ENCODE results near the gene SEMA6B.
"Not testable (repeated sequence)": the region's sequence is repeated elsewhere in the genome, so short reads cannot be mapped to it uniquely, and the experiment has no call there.

SEMA6B gene

DNA sequence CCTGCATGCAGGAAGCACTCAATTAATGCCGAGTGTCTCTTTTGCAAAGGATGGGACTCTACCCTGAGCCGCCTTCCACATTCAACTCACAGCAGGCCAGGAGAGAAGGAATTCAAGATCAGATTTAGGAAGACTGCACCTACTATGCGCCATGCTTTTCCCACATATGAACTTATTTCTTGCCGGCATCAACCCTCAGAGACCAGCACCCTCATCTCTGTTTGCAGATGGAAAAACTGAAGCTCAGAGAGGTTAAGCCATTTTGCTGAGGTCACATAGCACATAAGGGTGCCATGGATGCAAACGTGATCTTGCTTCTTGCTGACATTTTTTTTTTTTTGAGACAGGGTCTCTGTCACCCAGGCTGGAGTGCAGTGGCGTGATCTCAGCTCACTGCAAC is 14.2 kb upstream of the SEMA6B start:
- DNase-seq (ENCODE audit: low read depth in 2 of 2), result no peak

DNA sequence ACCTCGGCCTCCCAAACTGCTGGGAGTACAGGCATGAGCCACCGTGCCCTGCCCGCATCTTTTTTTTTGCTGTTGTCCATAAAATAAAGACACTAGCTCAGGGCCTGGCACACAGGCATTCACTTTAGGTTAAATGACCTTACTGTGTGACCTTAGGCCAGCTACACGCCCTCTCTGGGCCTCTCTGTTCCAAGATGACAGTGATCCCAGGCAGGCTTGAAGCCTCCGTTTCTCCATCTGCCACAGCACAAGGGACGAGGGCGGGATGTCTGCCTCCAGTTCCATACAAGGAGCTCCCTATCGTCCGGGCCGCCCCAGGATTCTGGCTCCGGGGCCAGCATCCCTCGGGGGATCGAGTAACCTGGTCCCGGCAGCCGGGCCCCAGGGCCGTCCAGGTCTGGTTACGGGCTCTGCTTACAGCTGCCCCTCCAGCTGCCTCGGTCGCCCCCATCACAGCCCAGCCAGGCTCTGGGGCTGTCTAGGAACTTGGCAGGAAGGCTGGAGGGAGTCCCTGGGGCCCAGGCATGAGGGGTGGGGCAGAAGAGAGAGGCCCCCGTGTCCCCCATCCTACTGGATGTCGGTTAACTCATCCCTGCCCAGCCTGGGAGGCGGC is 11.9 kb upstream of the SEMA6B start:
- no peak for DNase-seq (ENCODE audit: low read depth in 2 of 2)

GRCh38 chr19:4570916-4571304 is 11.4 kb upstream of the SEMA6B start:
- DNase-seq (ENCODE audit: low read depth in 2 of 2), result no peak

- no peak for DNase-seq (ENCODE audit: low read depth in 2 of 2)
Observed at GRCh38 chr19:4570402-4570801, 10.9 kb upstream of the SEMA6B start.

GRCh38 chr19:4568886-4569285 is 9.4 kb upstream of the SEMA6B start:
- DNase-seq (ENCODE audit: low read depth in 2 of 2), result no peak

GRCh38 chr19:4567584-4568071 is 8.1 kb upstream of the SEMA6B start:
- peak in 1 of 2 donors; percentile 33 for DNase-seq (ENCODE audit: low read depth in 2 of 2)

DNA sequence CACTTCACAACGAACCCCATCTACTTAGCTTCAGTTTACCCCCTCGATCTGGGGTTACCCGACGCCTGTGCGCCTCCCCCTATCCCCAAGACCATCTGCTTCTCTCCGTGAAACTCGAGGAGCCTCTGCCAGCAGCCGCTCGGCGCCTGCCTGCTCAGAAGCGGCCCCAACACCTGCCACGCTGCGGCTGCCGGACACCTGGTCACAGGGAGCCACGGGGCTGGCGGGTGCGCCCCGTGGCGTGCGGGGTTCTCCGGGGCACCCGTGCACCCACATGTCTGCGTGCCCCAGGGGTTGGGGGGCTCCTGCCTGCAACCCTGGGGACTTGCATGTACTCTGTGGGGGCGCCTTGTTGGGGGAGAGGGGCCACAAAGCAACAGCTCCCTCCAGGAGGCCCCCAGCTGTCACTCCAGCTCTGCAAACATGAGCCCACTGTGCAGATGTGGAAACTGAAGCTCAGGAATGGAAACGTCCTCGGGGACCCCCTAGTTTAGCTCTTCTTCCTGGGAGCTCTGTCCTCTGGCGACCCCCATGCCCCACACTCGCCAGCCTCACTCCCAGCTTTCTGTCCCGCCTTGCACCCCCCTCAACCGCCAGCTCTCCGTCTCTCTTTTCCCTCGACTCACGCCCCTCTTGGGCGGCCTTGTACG is 7.0 kb upstream of the SEMA6B start:
- no peak for DNase-seq (ENCODE audit: low read depth in 2 of 2)

GRCh38 chr19:4563562-4563961 is 4.1 kb upstream of the SEMA6B start:
- DNase-seq (ENCODE audit: low read depth in 2 of 2), result not testable (repeated sequence)

GRCh38 chr19:4562085-4562484 is 2.6 kb upstream of the SEMA6B start:
- DNase-seq (ENCODE audit: low read depth in 2 of 2), result not testable (repeated sequence)

DNA sequence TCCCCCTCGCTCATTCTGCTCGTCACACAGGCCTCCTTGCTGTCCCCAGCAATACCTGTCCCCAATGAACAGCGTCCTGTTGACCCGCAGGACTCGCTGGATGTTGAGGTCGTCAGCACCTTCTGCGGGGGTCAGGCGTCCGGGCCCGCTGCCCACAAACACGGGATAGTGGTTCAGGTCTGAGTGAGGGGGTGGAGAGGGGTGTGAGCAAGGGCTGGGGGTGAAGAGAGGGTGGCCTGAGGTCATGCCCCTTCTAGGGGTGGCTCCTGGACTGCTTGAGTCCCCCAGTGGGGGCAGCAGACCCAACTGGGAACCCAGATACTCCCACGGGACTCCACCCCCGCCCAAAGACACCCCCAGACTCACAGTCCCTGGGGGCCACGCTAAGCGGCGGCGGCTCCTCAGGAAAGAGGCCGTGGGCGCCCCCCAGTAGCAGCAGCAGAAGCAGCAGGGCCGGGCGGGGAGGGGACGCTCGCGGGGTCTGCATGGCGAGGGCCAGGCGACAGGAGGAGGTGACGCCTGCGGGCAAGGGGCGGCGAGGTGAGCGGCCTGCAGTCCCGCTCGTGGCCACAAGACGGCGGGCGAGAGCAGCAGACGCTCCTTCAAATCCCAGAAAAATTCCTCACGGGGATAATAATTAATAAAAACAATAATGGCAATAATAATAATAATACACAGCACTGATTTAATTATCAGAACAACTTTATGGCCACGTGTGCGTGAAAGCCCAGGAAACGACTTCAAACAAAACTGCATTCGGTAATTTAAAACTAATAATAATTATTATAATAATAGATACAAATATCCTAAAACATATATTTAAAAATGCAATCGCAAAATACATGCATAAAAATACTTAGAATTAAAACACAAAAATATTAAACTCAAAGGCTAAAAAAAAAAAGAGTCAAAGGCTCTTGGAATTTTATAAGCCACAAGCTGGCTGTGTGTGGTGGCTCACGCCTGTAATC is 1.2 kb downstream of the SEMA6B start:
- no peak for DNase-seq (ENCODE audit: low read depth in 2 of 2)

DNA sequence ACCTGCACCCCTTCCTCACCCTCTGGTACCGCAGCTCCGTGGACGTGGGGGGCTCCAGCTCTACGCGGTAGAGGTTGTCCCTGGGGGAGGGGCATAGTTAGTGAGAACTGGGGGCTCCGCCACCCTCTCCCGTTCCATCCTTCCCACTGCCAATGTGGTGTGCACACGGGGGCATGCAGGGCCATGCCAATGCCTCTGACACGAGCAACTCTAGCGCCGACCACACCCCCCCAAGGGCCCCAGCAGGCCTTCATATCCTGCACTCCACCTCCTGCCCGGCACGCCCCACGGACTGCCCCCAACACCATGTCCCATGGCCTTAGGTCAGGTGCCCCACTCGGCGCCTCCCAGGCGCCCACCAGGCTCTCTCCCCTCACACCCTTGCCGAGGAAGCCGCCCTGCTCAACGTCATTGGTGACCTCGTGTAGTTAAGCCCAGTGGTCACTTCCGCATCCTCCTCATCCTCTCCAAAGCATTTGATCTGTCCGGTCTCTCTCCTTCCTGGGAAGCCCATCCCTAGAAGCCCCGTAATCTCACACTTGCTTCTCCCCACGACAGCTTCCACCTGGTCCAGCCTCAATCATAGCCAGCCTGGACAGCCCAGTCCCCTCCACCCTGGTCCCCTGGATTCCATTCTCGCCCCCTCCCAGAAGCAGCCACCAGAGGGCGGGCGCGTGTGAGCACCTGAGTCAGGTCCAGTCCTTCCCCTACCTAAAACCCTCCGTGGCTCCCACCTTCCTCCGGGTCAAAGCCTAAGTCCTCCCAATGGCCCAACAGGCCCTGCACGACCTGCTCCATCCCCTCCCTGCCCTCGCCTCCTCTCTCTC is 2.1 kb downstream of the SEMA6B start:
- no peak for DNase-seq (ENCODE audit: low read depth in 2 of 2)

DNA sequence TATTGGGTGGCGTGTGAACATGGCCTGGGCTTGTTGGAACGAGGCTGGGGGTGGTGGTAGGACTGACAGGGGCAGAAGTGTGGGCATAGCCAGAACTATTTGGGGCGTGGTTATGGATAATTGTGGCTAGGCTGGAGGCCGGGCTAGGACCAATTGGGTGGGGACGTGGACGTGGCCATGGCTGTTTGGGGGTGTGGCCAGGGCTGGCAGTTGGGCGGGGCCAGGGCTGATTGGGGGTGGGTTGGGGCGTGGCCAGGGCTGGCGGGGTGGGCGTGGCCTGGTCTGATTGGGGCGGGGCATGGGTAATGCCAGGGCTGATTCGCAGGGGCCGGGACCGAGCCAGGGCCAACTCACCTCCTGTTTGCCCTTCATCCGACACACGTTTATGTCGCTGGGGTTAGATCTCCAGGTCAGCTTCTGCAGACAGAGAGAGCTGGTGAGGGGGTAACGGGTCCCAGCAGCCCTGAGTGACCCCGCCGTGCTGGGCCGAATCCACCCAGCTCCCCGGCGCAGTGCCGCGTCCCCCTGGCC is 2.8 kb downstream of the SEMA6B start:
- DNase-seq (ENCODE audit: low read depth in 2 of 2), result no peak

GRCh38 chr19:4555657-4556561 is 3.6 kb downstream of the SEMA6B start:
- DNase-seq (ENCODE audit: low read depth in 2 of 2), result no peak

GRCh38 chr19:4554717-4555116 is 4.8 kb downstream of the SEMA6B start:
- DNase-seq (ENCODE audit: low read depth in 2 of 2), result no peak

GRCh38 chr19:4553775-4554174 is 5.7 kb downstream of the SEMA6B start:
- no peak for DNase-seq (ENCODE audit: low read depth in 2 of 2)

DNA sequence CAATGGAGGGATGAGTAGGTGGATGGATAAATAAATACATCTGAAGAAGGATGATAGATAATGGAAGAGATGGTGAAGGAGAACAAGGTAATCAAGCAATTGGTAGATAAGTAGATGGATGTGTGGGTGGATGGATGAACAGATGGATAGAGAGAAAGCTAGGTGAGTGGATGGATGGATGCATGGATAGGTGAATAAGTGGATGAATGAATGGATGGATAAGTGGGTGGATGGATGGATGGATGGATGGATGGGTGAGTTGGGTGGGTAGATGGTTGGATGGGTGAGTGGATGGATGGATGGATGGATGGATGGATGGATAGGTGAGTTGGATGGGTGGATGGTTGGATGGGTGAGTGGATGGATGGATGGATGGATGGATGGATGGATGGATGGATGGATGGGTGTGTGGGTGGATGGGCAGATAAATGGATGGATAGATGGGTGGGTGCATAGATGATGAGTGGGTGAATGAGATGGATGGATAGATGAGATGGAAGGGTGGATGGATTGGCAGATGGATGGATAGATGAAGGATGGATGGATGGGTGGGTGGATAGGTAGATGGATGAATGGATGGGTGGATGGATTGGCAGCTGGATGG is 6.3 kb downstream of the SEMA6B start:
- DNase-seq (ENCODE audit: low read depth in 2 of 2), result no peak

DNA sequence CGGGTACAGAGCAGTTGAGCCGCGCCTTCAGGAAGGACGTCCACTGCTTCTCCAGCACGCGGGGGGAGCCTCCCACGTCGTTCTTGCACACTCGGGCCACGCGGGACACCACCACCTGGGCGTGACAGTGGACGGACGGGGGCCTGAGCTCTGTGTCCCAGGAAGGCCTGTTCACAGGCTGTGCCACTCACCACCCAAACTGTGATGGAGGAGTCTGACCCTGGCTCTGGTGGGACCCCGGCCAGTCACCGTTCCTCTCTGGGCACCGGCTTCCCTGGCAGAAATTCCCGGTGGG is 7.0 kb downstream of the SEMA6B start:
- no peak for DNase-seq (ENCODE audit: low read depth in 2 of 2)

DNA sequence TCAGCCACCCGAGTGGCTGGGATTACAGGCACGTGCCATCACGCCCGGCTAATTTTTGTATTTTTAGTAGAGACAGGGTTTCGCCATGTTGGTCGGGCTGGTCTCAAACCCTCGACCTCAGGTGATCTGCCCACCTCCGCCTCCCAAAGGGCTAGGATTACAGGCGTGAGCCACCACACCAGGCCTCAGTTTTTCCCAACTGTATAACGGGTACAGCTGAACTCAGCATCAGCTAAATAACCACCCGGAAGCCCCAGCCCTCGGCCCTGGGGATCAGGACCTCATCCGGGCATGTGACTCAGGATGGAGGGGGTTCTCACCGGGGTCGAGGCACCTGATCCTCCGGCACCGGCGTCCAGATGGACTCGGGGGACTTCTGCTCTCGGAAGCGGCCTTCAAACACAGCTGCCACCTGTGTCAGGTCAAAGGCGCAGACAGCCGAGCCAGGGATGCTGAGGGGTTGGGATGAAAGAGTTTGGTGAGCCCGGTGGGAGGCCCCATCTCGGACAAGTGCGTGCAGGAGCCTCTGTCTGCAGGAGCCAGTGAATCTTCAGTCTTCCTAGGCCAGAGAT is 8.9 kb downstream of the SEMA6B start:
- no peak for DNase-seq (ENCODE audit: low read depth in 2 of 2)

DNA sequence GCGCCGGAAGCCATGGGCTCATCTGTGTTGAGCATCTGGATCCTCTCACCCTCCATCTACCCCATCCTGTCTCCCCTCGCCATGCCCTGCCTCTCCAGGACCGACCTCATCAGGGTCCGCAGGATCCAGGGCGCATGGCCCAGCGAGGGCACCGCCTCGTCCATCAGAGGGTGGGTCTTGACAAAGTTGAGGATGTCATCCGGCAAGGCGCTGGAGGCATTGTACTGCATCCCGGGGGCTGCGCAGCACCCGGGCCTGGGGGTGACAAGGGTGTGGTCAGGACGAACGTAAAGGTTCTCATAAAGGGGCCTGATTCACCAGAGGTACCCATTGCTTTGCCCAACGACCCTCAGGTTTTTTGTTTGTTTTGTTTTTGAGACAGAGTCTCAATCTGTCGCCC is 9.5 kb downstream of the SEMA6B start:
- no peak for DNase-seq (ENCODE audit: low read depth in 2 of 2)

DNA sequence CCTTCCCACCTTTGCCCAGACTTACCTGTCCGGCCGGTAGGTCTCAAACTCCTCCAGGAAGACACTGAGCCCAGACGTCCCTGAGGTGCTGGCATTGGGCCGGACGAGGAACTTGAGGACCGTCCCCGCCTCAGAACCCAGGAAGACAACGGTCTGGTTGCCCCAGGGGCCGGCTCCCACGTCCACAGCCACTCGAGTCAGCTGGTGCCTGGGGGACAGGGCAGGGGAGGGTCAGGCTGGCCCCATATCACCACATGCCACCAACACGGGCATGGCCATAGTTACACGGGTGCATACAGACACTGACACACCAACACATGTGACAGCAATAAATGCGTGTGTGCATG is 11.3 kb downstream of the SEMA6B start:
- no peak for DNase-seq (ENCODE audit: low read depth in 2 of 2)

Measured in stimulated activated CD8-positive, alpha-beta memory T cell treated with anti-CD3 and anti-CD28 coated beads, Interleukin-7, amount 100 ng/mL, for 4 hours (primary cell).